Fibroblast of lung (primary cell): Measurements from ENCODE around the gene ZNF346.

ENCODE experiments used
- EZH2 ChIP-seq: IDR thresholded peaks from 2 replicates; pipeline ENCODE4 v1.5.1; 2012; ENCODE audit warnings: low read length, control low read depth, mild to moderate bottlenecking; ENCODE audit errors: missing control alignments
- TF ChIP-seq, protein P1 (sequence below), 2 donors: IDR thresholded peaks in 1 of 2; conservative IDR thresholded peaks in 1 of 2; 1 replicate in 1 of 2; 2 replicates in 1 of 2; pipeline ENCODE4 v1.5.1; 2011 to 2012; ENCODE audit warnings: low read length in 2 of 2, control low read depth in 1 of 2, inconsistent platforms in 1 of 2, low read depth in 1 of 2, mild to moderate bottlenecking in 1 of 2

DNA sequence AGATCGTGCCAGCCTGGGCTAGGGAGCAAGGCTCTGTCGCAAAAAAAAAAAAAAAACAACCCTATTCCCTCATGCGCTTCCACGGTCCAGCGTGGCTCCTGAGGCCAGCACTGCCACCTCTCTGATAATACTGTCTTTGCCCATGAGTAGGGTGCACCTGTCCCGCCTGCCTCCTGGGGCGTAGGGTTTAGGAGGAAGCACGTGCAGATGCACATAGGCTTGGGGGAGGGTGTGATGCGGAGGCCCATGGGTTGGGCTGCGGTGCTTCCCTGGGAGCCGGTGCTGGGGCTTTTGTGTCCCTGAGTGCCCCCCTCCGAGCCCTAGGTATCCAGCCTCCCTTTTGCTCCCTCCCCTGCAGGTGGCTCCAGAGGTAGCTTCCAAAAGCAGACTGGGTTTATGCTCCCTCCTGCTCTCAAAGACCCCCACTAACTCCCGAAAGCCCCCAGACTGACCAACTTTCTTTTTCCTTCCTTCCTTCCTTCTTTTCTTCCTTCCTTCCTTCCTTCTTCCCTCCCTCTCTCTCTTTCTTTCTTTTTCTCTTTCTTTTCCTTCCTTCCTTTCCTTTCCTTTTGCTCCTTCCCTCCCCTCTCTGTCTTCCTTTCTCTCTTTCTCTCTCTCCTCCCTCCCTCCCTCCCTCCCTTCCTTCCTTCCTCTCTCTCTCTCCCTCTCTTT is 77.1 kb downstream of the ZNF346 start:
- TF ChIP-seq, protein P1, sequence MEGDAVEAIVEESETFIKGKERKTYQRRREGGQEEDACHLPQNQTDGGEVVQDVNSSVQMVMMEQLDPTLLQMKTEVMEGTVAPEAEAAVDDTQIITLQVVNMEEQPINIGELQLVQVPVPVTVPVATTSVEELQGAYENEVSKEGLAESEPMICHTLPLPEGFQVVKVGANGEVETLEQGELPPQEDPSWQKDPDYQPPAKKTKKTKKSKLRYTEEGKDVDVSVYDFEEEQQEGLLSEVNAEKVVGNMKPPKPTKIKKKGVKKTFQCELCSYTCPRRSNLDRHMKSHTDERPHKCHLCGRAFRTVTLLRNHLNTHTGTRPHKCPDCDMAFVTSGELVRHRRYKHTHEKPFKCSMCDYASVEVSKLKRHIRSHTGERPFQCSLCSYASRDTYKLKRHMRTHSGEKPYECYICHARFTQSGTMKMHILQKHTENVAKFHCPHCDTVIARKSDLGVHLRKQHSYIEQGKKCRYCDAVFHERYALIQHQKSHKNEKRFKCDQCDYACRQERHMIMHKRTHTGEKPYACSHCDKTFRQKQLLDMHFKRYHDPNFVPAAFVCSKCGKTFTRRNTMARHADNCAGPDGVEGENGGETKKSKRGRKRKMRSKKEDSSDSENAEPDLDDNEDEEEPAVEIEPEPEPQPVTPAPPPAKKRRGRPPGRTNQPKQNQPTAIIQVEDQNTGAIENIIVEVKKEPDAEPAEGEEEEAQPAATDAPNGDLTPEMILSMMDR (conservative IDR thresholded peaks at IDR 0.05 in 1 of 2, IDR thresholded peaks at IDR 0.05 in 1 of 2; ENCODE audit: low read depth in 1 of 2, low read length in 2 of 2), result no peak
- TF ChIP-seq EZH2, result no peak
